ENCODE data around the gene PPDPF.
"Not testable (repeated sequence)": the region's sequence is repeated elsewhere in the genome, so short reads cannot be mapped to it uniquely, and the experiment has no call there.

Gene PPDPF, protein sequence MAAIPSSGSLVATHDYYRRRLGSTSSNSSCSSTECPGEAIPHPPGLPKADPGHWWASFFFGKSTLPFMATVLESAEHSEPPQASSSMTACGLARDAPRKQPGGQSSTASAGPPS

GRCh38 chr20:63520504-63520933 lies at the start of gene PPDPF:
Gene PPDPF, plus strand, starts transcription at chr20:63520765. Its CDS starts 544 bp downstream, at chr20:63521309.
- peak; percentile 89 for DNase-seq
- ATAC-seq, result peak; percentile 84

GRCh38 chr20:63471002-63471716 lies 49.4 kb upstream of the PPDPF start:
- ATAC-seq, result no peak
- DNase-seq, result no peak

GRCh38 chr20:63471717-63471980 lies 48.9 kb upstream of the PPDPF start:
- DNase-seq, result no peak
- no peak for ATAC-seq

DNA sequence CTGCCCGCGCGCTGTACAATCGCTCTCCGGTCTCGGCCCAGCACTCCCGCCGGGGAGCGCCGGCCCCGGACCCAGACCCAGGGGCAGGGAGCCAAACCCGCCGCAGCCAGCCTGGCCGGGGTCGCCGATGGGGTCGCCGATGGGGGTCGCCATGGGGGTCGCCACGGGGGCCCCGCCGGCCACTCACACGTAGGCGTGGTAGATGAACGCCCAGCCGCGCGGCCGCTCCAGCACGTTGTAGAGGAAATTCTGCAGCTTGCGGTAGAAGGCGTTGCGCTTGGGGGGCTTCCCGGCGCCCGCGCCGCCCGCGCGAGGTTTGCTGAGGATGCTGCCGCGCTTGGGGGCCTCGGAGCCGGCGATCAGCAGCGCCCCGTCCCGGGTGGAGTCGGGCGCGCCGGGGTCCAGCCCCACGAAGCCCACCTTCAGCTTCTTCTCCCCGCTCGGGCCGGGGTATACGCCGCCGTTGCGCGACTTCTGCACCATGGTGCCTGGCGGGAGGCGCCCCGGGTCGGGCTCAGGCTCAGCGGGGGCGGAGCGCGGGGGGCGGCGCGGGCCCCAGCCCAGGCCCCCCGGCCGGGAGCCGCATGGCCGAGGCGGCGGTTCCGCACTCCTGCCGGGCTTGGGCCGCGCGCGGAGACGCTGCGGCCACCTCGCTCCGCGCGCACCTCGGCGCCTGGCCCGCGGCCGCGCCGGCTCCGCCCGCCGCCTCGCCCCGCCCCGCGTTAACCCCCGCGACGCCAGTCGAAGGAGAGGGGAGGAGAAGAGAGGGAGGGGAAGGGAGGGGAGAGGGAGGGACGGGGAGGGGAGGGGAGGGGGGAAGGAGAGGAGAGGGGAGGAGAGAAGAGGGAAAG lies 48.4 kb upstream of the PPDPF start, which contains the start of gene KCNQ2:
Gene KCNQ2, minus strand, starts transcription at position 675 of the 851 bp plus-strand sequence. Its CDS starts 192 bp downstream, at position 483.
- DNase-seq, result no peak
- no peak for ATAC-seq

DNA sequence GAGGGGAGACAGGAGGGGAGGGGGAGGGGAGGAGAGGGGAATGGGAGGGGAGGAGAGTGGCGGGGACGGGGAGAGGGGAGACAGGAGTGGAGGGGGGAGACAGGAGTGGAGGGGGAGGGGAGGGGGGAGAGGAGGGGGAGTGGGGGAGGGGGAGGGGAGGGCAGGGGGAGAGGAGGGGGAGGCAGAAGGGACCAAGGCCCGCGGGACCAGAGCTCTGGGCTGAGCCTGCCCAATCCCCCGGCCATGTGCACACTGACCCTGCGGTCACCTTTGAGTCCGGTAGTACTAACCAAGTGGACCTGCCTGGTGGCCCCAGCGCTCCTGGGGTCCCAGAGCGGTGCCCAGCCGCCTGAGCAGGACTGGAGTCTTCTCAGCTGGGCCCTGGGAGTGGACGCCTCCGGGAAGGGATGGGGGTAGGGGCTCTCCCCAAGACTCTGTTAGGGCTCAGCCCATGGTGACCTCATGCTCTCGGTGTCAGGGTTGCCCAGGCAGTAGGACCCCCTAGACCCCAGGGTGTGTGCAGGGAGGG lies 47.6 kb upstream of the PPDPF start:
- no peak for ATAC-seq
- DNase-seq, result no peak

DNA sequence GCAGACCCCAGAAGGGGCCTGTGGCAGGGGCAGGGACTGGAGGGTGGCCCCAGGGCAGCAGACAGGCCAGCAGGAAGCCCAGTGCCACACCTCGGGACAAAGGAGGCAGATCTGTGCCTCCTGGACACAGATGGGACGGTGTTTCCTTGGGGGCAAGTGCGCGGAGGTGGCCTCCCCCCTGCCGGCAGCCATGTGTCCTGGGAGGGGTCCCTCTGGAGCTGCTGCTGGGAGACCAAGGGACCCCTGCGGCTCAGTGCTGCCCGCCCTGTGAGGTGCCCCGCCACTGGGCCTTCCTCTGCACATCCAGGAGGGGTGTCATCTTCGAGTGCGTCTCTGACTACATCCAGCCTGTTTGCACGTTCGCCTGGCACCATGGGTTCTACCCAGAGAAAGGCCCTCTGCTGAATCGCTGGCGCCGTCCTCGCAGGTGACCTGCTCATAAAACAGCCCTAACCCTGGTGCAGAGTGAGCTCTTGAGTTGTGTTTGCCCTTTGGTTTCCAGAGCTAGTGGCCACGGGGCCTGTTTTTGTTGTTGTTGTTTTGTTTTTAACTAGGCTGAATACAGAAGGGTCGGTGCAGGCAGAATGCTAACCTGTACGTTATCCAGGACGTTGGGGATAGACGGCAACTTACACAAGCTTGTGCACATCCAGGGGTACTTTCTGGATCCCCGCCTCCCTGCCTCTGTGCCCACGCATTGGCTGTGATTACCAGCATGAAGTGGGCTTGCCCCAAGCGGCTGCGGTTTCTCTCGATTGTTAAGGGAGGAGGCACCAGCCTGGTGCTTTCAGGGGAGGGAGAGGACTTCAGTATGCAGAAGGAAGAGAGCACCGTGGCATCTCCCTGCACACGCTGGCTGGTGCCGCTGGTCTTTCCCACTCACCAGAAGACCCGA lies 46.8 kb upstream of the PPDPF start:
- ATAC-seq, result no peak
- DNase-seq, result peak; percentile 31

GRCh38 chr20:63475209-63475608 lies 45.4 kb upstream of the PPDPF start:
- DNase-seq, result peak; percentile 30

DNA sequence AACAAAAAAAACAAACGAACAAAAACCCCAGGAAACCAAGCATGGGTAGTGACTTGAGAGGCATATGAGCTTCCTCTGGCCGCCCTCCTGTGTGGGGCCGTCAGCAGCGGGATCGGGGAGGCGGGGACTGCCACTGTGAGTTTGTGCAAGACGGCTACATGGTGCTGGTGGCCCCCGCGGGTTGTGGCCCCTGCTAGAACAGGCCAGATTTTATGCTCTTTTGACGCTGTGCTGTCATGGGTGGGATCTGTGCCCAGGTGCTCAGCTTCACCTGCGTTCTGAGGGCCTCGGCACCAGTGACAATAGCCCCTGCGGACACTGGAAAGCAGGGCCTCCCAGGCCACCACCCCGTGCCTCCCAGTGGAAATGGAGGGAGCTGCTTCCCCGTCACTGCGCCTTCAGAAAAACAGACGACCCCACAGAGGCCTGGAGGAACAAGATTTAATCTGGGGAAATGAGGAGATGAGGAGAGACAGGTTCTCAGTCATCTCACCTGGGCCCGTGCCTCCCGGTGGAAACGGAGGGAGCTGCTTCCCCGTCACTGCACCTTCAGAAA lies 43.4 kb upstream of the PPDPF start:
- ATAC-seq (no peak), DNase-seq (no peak)

More at GRCh38 chr20:63475209-63475608, 45.4 kb upstream of the PPDPF start:
- ATAC-seq, result no peak

- no peak for DNase-seq
- ATAC-seq, result no peak
Measured at GRCh38 chr20:63477944-63478343, 42.6 kb upstream of the PPDPF start.

GRCh38 chr20:63478346-63479302 lies 41.9 kb upstream of the PPDPF start:
- no peak for ATAC-seq
- no peak for DNase-seq

DNA sequence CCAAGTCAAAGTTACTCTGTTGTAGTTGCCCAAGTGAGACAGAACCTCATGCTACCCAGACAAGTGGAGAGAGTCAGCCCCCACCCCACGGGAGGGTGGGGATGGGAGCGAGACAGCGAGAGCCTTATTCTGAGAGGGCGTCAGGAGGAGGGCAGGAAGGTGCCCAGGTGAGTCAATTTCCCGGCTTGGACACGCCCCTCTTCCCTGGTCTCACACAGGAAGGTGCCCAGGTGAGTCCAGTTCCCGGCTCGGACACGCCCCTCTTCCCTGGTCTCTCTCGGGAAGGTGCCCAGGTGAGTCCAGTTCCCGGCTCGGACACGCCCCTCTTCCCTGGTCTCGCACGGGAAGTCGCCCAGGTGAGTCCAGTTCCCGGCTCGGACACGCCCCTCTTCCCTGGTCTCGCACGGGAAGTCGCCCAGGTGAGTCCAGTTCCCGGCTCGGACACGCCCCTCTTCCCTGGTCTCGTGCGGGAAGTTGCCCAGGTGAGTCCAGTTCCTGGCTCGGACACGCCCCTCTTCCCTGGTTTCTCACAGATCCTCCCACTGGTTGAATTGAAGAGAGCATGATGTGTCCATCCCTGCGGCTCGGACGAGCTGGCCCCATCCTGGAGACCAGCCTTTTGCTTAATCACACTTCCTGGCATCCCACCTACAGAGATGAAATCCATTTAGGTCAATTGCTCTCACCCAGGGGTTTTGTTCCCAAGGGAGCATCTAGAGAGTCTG lies 40.7 kb upstream of the PPDPF start:
- not testable (repeated sequence) for DNase-seq, ATAC-seq

DNA sequence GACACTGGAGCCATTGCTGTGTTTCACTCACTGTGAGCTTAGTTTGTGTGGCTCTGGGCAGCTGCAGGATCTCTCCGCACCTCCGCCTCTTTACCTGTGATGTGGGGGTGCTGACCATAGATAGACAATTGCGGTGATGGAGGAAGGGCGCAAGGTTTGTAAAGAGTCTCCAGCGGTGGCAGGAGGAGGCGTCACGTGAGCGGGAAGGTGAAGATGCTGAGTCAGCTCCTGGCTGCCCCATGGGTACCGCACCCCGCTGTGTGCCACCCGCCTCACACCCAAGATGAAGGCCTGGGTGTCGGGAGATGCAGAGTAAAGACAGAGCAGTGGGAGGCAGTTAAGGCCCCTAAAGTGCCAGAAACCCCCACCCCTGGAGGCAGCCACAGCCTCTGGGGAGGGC lies 39.1 kb upstream of the PPDPF start:
- DNase-seq, result no peak
- no peak for ATAC-seq

DNA sequence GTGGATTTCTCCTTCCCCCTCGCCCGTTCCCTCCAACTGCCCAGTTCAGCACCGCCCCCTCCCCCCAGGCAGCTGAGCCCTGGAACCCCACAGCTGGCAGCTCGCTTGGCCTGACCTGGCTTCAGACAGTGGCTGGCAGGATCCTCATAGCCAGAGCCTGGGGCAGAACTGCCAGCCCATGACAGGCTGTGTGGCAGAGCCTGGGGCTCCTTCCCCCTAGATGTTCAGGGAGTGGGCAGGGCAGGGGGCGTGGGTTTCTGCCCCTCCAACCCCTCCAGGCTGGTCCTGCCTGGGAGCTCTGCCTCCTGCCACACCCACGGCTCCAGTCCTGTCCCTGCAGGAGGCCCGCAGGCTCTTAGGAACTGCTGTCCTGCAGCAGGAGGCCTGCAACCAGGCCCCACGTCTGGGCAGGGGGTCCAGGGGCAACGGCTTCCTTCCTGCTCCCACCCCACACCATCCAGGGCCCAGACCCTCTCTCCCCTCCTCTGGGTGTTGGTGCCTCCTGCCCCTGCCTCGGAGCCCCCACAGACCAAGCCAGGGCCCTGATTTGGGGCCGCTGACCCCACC lies 38.5 kb upstream of the PPDPF start:
- ATAC-seq (no peak), DNase-seq (no peak)

DNA sequence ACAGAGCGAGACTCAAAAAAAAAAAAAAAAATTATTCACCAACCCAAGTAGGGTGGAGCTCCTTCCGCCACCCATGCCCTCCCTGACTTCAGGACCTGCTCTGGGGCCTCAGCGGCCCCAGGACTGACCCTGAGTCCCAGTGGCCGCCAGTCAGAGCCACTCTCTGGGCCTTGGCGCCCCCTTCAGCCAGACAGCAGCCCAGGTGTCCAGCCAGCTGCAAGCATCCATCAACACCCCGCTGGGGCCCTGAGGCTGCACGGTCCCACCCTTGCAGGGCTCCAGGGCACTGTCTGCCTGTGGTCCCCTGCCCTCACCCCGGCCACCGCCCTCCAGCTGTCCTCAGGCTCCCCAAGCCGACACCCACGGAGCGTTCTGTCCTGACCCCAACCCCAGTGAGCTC lies 36.7 kb upstream of the PPDPF start:
- ATAC-seq, result no peak
- DNase-seq, result no peak

DNA sequence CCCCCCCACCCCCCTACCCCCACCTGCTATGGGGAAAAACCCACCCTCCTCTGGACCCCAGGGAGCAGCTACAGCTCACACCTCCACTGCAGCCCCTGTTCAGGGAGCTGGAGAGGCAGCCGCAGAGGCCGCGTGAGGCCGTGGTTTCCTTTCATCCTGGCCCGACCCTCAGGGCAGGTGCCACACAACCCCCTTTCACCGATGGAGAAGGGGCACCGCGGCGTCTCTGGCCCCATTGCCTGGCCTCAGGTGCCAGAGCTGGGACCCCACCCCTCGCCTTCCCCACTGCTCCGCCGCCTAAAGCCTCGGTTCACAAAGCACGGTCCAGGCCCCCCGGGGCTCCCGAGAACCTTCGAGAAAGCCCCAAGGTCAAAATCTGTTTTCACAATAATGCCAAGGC lies 36.3 kb upstream of the PPDPF start:
- no peak for DNase-seq
- ATAC-seq, result no peak

DNA sequence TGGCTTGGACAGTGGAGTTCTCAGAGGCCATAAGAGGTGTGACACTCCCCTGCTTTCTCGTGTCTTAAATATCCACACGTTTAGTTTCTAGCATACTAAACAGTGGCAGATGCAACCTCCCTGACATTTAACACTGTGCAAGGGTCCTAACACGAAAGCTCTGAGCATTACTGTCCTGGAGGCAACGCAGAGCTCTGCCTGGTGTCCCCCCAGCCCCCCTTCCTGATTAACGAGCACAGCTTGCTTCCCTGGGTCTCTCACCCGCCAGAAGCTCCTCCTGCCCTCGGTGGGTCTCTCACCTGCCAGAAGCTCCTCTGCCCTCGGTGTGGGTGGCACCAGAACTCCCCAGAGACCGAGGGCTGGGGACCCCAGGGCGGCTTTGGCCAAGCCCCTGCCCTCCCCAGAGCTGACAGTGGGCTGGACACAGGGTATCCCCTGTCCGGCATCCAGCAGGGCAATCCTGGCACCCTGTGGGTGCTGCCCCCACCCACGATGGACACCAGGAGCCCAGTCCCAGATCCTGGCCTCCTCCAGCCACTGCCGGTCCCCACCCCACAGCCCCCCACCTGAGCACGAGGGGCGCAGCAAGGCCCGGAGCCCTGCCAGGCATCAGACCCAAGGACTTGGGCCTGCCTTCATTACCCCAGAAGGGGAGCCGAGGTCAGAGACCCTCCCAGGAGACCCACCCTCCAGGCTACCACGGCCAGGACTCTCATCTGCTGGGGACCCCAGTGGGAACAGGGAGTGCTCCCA lies 35.7 kb upstream of the PPDPF start:
- no peak for DNase-seq
- ATAC-seq, result no peak

- DNase-seq, result no peak
- no peak for ATAC-seq
Measured at GRCh38 chr20:63486300-63486855, 34.2 kb upstream of the PPDPF start.

- ATAC-seq (no peak), DNase-seq (no peak)
Measured at GRCh38 chr20:63487116-63487764, 33.3 kb upstream of the PPDPF start.
